ENCODE measurements around the gene RNF7.
"Not testable (repeated sequence)": the region's sequence is repeated elsewhere in the genome, so short reads cannot be mapped to it uniquely, and the experiment has no call there.

Gene RNF7

DNA sequence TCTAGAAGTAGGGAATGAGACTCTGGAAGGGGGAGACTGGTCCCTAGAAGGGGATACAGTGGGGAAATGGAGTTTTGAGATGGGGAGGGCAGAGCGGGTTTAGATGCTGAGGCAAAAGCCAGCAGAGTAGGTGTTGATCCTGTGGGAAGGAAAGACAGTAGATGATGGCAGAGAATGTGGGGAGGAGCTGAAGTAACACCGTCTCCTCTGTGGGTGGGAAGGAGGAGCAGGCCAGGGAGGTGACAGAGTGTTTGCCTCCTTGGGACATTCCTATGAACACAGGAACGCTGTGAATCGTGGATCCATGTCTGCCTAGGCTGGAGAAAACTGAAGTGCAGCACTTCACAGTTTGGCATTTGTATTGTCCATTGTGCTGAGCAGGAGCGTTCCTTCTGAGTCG is 45.5 kb downstream of the RNF7 start:
- no peak for DNase-seq

DNA sequence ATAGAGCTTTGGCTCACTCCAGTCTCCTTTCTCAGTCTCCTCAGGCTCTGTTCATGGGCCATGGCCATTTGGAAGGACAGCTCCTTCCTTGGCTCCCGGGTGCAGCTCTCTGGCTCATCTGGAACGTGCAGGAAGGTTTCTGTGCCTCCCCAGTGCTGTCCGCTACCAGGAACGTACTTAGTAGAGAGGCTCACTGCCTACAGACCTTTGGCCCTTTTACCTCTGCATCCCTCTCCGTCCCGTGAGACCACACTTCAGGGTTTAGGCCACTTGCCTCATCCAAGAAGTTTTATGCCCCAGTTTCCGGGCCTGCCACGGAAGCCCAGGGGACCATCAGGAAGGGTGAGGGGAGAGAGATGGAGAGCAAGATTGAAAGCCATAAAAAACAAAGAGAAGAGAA is 46.0 kb downstream of the RNF7 start:
- no peak for DNase-seq

DNA sequence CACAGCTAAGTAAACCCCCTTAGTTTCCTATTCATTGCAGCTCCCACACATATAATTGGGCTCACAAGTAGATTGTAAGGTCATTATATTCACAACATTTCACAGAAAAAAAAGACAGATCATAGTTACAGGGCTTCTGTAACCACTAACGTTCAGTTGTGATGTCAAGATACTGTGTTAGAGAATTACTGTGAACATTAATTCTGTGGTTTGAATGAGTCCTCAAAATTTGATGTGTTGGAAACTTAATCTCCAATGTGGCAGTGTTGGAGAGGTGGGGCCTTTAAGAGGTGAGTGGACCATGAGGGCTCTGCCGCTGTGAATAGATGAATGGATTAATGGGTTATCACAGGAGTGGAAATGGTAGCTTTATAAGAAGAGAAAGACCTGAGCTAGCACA is 46.4 kb downstream of the RNF7 start:
- no peak for DNase-seq

DNA sequence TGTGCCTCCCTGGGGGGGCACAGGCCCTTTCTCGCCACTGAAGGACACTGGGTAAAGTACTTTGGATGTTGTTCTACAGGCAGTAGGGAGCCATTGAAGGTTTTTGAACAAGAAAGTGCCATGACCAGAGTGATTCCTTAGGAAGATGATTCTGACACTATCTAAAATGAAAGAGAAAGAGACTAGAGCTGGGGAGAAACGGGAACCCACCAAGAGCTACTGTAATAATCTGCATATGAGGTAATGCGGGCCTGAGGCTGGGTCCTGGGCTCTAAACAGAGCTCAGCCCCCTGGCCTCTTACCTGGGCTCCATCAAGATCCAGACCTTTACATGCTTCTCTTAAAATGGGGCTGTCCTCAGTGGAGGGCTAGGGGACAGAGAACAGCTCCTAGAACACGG is 50.1 kb downstream of the RNF7 start:
- DNase-seq, result no peak

DNA sequence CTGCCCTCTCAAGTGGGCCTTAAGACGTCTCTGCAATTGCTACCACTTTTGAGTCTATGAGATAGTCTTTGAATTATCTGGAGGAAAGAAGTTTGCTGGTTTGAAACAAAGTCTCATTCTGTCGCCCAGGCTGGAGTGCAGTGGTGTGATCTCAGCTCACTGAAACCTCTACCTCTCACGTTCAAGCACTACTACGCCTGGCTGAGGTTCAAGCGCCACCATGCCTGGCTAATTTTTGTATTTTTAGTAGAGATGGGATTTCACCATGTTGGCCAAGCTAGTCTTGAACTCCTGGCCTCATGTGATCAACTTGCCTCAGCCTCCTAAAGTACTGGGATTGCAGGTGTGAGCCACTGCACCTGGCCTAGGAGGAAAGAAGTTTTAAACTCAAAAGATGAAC is 50.7 kb downstream of the RNF7 start:
- not testable (repeated sequence) for DNase-seq

DNA sequence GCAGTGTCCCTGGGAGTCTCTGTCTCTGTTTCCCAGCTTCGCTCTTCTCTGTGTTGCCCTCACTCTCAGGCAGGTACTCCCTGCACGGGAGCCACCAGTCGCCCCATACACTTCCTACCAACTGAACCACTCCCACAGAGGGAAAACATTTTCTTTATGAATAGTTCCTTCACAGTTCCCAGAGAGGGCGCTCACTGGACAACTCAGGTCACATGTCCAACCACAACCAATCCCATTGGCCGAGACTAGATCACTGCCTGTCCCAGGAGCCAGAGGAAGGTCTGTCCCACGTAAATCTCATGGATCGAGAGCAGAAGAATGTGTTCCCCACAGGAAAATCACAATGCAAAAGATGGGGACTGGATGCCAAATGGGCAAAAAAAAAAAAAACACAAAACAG is 51.2 kb downstream of the RNF7 start:
- no peak for DNase-seq

DNA sequence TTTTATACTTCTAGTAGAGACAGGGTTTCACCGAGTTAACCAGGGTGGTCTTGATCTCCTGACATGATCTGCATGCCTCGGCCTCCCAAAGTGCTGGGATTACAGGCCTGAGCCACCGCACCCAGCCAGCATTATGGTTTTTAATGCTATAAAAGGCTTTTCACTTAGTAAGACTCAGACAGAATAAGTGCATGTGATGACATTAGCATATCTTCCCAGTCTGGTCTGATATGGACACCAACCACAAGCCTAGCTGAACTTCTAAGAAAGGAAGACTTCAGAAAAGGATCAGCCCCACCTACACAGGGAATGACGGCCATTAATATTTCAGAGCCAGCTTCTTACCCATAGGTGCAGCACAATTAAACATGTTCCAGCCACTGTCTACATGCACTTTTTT is 52.1 kb downstream of the RNF7 start:
- DNase-seq, result no peak

DNA sequence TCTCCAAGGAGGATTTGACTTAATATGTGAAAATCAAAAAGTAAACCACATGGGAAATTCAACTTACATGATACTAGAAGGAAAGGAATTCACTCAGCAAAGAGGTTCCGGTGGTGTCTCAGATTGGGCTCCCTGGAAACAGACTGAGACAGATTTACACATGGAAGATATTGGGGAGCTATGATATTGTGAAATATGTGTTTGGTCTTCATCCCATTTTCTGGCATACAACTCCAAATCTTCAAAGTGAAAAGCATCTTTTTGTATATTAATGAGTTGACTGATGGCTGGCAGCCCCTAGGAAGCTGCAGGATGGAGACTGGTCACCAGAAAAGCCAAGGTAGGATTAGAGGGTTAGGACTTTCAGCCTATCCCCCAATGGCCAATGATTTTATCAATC is 54.4 kb downstream of the RNF7 start:
- DNase-seq, result no peak

DNA sequence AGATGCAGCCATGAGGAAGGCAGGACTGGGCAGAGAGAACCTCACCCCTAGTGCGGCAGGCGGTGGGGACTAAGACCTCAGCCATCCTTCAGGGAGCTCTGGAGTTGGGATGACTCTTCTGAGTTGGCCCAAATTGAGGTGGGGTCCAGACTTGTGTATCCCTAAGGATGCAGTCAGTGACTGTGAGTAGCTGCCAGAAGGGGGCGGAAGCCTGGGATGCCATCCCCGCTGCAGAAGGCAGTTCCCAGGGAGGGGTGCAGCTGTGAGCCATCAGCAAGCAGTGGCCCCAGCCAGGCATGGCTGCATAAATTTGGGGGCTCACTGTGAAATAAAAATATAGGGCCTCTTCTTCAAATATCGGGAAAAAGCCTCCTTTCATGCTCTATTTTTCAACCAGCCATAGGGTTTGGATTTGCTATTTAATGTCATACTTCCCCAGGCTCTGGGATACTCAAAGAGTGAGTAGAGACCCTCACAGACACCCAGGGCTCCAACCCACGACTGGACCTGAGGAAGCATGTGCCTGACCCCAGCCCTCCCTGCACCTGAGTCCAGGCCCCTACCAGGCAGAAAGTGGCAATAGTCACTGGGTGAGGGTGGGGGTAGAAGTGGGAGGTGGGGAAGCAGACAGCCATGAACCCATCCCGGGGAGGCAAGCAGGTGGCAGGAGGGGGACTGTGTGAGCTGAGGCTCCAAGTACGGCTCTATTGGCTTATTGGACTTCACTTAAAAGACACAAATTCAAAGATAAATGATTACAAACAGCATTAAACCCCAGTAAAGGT is 55.6 kb downstream of the RNF7 start:
- no peak for DNase-seq

DNA sequence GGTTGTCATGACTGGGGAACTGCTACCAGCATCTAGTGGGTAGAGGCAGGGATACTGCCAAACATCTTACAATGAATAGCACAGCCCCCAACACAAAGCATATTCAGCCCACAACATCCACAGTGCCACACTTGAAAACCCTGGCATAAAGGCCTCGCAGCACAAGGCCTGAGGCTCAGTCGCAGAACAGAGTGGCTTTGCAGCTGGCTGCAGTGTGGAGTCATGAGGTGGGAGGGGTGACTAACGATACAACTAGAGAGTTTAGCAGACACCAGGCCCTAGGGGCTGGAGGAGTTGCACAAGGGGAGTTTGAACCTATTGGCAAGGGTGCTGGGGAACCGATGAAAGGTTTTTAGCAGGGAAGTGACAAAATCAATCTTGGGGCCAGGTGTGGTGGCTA is 57.2 kb downstream of the RNF7 start:
- DNase-seq, result no peak

DNA sequence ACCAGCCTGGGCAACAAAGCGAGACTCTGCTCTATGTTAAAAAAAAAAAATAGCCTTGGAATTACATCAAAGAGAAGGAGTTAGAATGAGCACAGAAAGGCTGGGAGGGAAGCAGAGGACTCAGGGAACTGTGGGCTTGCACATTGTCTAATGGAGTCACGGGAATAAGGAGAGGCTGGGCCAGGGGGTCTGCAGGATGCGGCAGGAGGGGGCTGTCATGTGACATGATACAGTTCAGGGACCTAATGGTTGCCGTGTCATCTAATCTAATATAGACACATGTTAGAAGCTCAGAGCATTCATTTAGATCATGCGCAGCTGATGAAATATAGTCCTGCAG is 57.6 kb downstream of the RNF7 start:
- DNase-seq, result no peak

DNA sequence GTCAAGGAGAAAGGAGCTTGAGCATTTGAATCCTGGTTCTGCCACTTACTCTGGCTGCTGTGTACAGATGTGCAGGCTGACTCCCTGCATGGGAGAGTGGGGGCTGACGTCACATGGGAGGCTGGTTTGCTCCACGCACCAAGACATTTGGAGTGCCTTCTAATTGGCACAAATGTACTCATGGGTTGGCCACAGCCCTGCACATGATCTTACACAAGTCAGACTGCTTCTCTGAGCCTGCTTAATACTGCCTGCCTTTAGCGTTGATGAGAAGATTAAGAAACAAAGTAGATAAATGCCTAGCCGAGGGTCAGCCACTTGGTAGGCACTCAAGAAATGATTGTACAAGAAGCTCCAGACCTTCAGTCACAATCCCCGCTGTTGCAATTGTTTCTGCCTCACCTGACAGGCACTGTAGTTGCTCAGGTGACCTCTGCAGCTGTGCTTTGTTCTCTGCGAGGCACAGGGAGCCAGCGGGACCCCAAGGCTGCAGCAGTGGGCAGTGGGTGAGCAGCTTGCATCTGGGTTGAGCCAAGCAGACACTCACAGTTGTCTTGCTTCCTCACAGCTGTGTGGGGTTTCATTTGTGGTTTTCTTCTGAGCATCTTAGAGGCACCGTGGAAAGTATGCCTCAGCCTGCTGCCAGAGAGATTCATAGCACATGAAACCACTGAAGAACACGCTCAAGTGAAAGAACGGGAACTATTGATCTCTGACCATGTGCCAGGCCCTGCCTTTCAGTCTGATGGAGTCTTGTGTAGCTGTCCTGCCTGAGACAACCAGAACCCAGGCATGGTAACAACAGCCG is 58.2 kb downstream of the RNF7 start:
- no peak for DNase-seq

Measured in NCI-H2171 (cell line).